HG03521 (cell line): ENCODE measurements around the gene ADGRV1.

Experiments used
- ATAC-seq: cut with Tn5 transposase; IDR thresholded peaks from one replicate; pipeline ENCODE4 v1.9.1; 2021; ENCODE audit warnings: mild to moderate bottlenecking, moderate library complexity; ENCODE audit not compliant: unreplicated experiment

Gene ADGRV1

GRCh38 chr5:91123291-91123690 lies 564.7 kb downstream of the ADGRV1 start:
- ATAC-seq = no peak

- no peak for ATAC-seq
Observed at GRCh38 chr5:91123901-91124300, 565.3 kb downstream of the ADGRV1 start.

- no peak for ATAC-seq
Observed at GRCh38 chr5:91125916-91126315, 567.3 kb downstream of the ADGRV1 start.

- no peak for ATAC-seq
Observed at GRCh38 chr5:91126448-91126847, 567.9 kb downstream of the ADGRV1 start.

- ATAC-seq = no peak
Observed at GRCh38 chr5:91126888-91127287, 568.3 kb downstream of the ADGRV1 start.

GRCh38 chr5:91127456-91128081 lies 569.0 kb downstream of the ADGRV1 start:
- ATAC-seq = no peak

GRCh38 chr5:91128604-91129003 lies 570.0 kb downstream of the ADGRV1 start:
- ATAC-seq = no peak

GRCh38 chr5:91129748-91130147 lies 571.2 kb downstream of the ADGRV1 start:
- ATAC-seq = no peak

GRCh38 chr5:91130759-91131158 lies 572.2 kb downstream of the ADGRV1 start:
- no peak for ATAC-seq

GRCh38 chr5:91132550-91132949 lies 574.0 kb downstream of the ADGRV1 start:
- no peak for ATAC-seq

GRCh38 chr5:91133183-91133582 lies 574.6 kb downstream of the ADGRV1 start:
- ATAC-seq = no peak

GRCh38 chr5:91135475-91136248 lies 577.1 kb downstream of the ADGRV1 start:
- no peak for ATAC-seq

- ATAC-seq = no peak
Observed at GRCh38 chr5:91136271-91136670, 577.7 kb downstream of the ADGRV1 start.

GRCh38 chr5:91137647-91138046 lies 579.0 kb downstream of the ADGRV1 start:
- no peak for ATAC-seq

- ATAC-seq = no peak
Observed at GRCh38 chr5:91139572-91140200, 581.1 kb downstream of the ADGRV1 start.

GRCh38 chr5:91140657-91141056 lies 582.1 kb downstream of the ADGRV1 start:
- no peak for ATAC-seq

GRCh38 chr5:91141642-91142041 lies 583.0 kb downstream of the ADGRV1 start:
- no peak for ATAC-seq

- ATAC-seq = no peak
Observed at GRCh38 chr5:91142386-91142785, 583.8 kb downstream of the ADGRV1 start.

GRCh38 chr5:91142819-91143218 lies 584.2 kb downstream of the ADGRV1 start:
- ATAC-seq = no peak

GRCh38 chr5:91143840-91144239 lies 585.2 kb downstream of the ADGRV1 start:
- ATAC-seq = no peak

- ATAC-seq = no peak
Observed at GRCh38 chr5:91144491-91145332, 586.1 kb downstream of the ADGRV1 start.
